H7 (cell line): ENCODE results near the gene P3H1. TPM values are rescaled to one million over a fixed set of nuclear protein-coding genes. Genes with fewer than 3 reads are reported as not detected.
A peak's percentile ranks its signal among the peaks of the same experiment; 100 is the strongest.
"Not testable (repeated sequence)": the region's sequence is repeated elsewhere in the genome, so short reads cannot be mapped to it uniquely, and the experiment has no call there.

ENCODE experiments used
- DNase-seq: peaks from one replicate; pipeline ENCODE4 v3.0.0; 2012
- H3K27me3 ChIP-seq: 2 replicates; pipeline ENCODE4 v1.6.0; 2011; ENCODE audit warnings: mild to moderate bottlenecking, low read length; ENCODE audit not compliant: control insufficient read depth, insufficient read depth
- H3K36me3 ChIP-seq: replicated peaks from 2 replicates; pipeline ENCODE4 v1.5.1; 2011; ENCODE audit warnings: low read length; ENCODE audit not compliant: control insufficient read depth, insufficient read depth
- H3K4me3 ChIP-seq: 2 replicates; pipeline ENCODE4 v1.5.1; 2011; ENCODE audit warnings: low read depth, mild to moderate bottlenecking, control low read depth, low read length, moderate library complexity; ENCODE audit not compliant: insufficient read depth
- total RNA-seq: library from RNA; depleted of rRNA; stranded (reverse); fragments of >200 nt; shearing (Covaris generic); gene quantifications from 2 replicates; pipeline ENCODE4 v1.2.3, GENCODE V29; 2014

Gene P3H1
- total RNA-seq, 1 experiment from 2014 or later = 139 TPM

DNA sequence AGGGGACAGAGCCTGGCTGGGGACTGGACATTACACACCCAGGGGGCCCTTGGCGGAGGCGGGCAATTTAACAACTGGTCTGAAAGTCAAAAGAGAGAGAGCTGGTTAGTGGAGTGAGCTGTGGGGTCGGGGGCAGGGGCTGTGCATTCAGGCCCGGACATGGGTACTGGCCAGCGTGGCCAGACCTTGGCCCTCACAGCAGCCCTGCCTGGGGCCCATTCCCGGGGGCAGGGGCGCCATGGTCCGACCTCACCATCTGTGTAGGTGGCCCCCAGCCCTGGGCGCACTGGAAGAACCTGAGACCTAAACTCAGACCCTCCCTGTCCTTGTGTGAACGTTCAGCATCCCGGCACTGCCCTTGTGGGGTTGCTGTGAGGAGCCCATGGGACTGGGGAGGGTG, 31.8 kb downstream of the P3H1 start:
- no peak for DNase-seq
- H3K36me3 ChIP-seq = no peaks in the 10 kb centered on the region
- no peak overlapping the region for H3K4me3 ChIP-seq

DNA sequence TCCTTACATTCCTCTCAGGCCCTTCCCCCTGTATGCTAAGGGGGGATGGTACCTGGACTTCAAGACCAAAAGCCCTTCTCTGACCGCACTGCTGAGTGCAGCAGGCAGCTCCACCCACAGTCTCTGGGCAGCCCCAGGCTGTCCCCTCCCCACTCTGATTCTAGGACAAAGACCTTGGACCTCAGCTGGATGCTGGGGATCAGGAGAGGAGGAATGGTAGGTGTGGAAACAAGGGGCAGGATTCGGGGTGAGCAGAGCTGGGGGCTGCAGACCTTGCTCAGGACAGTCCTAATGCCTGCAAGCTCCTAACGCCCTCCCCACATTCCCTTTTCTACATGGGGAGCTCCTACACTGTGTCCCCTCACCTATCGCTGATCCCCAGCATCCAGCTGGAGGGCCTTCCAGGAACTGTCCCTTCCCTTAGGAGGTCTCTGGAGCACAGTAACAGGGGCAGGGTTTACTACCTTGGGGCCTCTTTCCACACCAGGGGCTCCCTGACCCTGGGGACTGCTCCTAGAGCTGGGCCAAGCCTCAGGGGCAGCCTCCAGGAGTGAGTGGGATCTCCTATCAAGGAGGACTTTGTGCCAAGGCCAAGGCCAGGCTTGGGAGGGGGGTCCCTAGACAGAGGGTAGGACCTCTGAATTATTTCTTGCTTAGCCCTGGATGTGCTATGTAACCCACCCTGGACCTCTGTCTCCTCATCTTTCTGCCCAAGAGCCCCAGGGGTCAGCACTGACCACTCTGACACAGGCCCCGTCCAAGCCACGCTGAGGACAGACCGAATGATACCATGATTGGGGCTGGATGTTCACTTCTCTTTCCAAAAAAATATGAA, 32.4 kb downstream of the P3H1 start:
- DNase-seq = peak; percentile 56
- H3K36me3 ChIP-seq = no peaks in the 10 kb centered on the region
- no peak overlapping the region for H3K4me3 ChIP-seq
- no peaks in the 10 kb centered on the region for H3K27me3 ChIP-seq

More for the DNA sequence above, 31.8 kb downstream of the P3H1 start:
- no peaks in the 10 kb centered on the region for H3K27me3 ChIP-seq

DNA sequence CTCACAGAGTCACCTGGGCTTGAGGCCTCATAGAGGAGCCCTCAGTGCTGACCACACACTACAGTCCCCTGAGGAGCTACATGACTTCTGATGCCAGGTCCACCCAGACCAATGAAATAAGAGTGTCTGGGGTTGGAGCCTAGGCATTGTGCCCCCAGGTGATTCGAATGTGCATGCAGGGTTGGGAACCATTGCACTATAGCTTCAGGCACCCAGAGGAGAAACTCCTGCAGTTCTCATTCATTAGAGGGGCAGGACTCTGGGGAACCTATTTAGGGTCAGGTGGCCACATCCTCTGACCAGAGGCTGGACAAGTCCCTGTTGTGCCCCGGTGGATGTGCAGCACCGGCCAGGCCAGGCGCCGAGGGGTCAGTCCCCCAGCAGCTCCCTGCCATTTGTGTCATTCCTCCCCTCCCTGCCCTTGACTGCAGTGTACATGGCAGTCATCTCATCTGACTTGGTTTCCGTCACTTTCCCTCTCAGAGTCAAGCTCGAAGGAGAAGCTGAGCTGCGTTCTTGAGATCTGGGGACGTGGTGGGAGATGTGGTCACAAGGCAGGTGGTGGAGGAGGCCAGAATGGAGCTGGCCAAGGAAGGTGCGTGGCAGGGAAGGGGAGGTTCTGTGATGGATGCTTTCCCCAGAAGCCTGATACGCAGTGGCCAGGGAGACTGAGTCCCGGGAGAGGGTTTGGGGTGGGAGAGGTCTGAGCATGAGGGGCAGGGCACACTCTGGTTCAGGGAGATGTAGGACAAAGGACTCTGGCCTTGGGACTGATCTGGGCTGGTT, 33.2 kb downstream of the P3H1 start:
- Histone ChIP-seq H3K27me3 (no peaks in the 10 kb centered on the region), H3K4me3 (no peak overlapping the region), H3K36me3 (no peaks in the 10 kb centered on the region)
- no peak for DNase-seq

DNA sequence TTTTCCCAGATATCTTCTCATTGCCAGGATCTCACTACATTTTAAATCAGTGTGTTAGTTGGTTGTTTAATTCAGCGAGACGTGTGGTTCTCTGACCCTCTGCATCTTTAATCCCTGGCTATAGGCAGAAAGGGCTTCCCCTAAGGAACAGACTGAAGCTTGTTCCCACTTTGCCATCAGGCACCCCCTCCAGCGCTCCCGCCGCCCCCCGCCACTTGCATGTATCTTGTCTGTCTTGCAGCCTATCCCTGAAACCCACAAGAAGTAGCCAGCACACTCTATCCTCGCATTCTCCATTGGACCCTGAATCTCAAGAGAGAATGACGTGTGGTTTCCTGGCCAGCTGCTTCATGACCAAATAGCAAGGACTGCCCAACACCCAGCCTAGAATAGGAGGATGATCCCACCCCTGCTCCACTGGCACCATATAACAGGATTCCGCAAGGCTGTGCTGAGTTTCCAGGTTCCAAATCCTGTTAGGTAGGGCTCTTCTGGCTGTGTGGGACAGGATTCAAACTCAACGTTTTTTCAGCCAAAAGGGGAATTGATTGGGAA, 34.6 kb downstream of the P3H1 start:
- Histone ChIP-seq H3K4me3 (no peak overlapping the region), H3K36me3 (no peaks in the 10 kb centered on the region), H3K27me3 (no peaks in the 10 kb centered on the region)
- no peak for DNase-seq

DNA sequence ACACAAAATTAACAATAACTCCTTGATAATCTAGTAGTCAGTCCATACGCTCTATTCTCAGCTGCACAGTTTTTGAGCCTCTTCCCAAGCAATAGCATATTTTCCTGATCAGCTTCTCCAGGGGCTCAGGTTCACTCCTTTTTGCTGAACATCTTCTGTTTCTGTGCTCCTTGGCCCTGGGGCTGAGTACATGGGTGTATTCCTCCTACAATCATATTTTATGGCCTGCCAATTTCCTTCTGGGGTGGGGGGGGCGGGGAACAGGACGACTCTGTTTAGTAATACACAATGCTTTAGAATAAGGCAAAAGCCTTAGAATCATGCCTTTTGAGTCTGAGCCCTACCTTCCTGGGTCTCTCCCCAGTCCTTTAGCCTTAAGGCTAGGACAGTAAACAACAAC, 35.2 kb downstream of the P3H1 start:
- no peak for DNase-seq
- Histone ChIP-seq H3K36me3 (no peaks in the 10 kb centered on the region), H3K27me3 (no peaks in the 10 kb centered on the region), H3K4me3 (no peak overlapping the region)

DNA sequence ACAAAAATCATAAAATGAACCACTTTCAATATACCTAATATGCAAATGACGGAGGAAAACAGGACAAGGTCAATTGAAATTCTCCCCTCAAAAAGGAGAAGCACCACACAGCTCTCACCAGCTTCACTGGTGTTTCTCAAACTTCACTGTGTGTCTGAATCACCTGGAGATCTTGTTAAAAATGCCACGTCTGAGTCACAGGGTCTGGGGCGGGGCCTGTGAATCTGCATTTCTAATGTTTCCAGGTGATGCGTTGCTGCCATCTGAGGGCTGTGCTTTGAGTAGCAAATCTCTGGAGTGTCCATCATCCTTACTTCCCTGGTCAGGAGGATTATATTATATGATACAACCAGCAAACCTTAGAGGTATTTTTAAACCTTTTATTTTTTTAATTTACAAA, 35.8 kb downstream of the P3H1 start:
- no peaks in the 10 kb centered on the region for H3K27me3 ChIP-seq
- DNase-seq = peak; percentile 45

DNA sequence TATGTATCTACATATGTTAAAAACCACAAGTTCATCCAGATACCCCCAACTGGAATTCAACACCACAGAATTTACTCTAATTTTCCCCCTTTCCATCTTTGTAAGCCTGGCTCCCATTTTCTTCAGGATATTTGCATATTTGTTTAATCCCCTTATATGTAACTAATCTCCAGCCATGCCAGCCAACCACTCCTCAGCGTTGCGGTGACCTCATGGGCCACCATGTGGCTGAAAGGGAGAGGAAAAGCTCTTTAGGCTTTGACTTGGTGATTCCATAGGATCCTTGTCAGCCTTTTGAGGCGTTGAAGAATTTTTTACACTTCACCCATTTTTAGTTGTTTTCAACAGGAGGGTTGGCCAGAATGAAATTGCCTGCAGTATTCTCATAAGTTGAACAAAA, 36.8 kb downstream of the P3H1 start:
- DNase-seq = peak; percentile 59
- Histone ChIP-seq H3K27me3 (no peaks in the 10 kb centered on the region), H3K4me3 (no peak overlapping the region)

More for the DNA sequence above, 35.8 kb downstream of the P3H1 start:
- Histone ChIP-seq H3K4me3 (no peak overlapping the region), H3K36me3 (no peaks in the 10 kb centered on the region)

DNA sequence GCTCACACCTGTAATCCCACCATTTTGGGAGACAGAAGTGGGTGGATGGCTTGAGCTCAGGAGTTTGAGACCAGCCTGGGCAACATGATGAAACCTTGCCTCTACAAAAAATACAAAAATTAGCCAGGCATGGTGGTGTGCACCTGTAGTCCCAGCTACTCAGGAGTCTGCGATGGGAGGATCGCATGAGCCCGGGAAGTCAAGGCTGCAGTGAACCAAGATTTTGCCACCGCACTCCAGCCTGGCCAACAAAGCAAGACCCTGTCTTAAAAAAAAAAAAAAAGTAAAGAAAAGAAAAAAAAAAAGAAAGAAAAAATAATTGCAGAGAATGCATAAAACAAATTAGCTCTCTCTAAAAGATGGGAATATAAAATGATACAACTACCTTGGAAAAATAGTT, 41.0 kb downstream of the P3H1 start:
- H3K4me3 ChIP-seq, H3K36me3 ChIP-seq, H3K27me3 ChIP-seq, DNase-seq: not testable (repeated sequence)

More for the DNA sequence above, 36.8 kb downstream of the P3H1 start:
- H3K36me3 ChIP-seq = no peaks in the 10 kb centered on the region

DNA sequence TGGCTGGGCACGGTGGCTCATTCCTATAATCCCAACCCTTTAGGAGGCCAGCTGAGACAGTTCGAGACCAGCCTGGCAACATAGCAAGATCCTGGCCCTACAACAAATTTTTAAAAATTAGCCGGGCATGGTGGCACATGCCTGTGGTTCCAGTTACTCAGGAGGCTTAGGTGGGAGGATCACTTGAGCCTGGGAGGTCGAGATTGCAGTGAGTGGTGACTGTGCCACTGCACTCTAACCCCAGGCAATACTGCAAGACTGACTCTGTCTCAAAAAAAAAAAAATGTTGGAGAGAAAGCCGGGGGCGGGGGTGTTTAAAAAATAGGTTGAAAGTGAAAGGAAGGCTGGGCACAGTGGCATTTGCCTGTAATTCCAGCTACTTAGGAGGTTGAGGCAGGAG, 43.3 kb downstream of the P3H1 start:
- Histone ChIP-seq H3K4me3 (no peak overlapping the region), H3K36me3 (no peaks in the 10 kb centered on the region), H3K27me3 (no peaks in the 10 kb centered on the region)
- DNase-seq = no peak

DNA sequence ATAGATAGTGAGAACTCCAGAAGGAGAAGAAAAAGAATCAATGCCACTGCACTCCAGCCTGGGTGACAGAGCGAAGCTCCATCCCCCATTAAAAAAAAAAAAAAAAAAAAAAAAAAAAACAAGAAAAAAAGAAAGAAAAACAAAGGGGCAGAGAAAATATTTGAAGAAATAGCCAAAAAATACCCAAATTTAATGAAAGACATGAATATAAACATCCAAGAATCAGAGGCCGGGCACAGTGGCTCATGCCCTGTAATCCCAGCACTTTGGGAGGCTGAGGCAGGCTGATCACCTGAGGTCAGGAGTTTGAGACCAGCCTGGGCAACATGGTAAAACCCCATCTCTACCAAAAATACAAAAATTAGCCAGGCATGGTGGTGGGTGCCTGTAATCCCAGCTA, 44.4 kb downstream of the P3H1 start:
- H3K36me3 ChIP-seq, H3K4me3 ChIP-seq, DNase-seq, H3K27me3 ChIP-seq: not testable (repeated sequence)

DNA sequence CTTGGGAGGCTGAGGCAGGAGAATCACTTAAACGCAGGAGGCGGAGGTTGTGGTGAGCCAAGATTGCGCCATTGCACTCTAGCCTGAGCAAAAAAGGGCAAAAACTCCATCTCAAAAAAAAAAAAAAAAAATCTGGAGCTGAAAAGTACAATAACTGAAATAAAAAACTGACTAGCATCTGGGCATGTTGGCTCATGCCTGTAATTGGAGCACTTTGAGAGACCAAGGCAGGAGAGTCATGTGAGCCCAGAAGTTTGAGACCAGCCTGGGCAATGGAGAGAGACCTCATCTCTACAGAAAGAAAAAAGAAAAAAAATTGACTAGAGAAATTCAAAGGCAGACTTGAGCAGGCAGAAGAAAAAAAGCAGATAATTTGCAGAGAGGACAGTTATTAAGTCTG, 44.9 kb downstream of the P3H1 start:
- Histone ChIP-seq H3K36me3 (no peaks in the 10 kb centered on the region), H3K4me3 (no peak overlapping the region), H3K27me3 (no peaks in the 10 kb centered on the region)
- DNase-seq = no peak

DNA sequence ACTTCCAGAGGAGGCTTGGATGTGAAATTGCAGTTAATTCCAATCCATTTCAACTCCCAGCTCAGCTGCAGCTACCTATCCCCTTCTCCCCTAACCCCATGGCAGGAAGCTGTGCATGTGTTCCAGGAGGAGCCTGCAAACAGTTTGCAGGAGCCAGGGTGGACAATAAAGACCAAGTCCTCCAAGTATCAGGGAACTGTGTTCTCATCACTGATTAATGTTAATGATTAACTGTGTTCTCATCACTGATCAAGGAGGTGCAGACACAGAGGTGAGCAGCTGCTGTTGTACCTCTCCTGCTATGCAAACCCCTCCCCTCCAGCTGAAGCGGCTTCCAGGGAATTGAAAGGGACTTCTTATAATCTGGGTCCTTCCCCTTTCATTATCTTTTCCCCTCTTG, 46.0 kb downstream of the P3H1 start:
- Histone ChIP-seq H3K27me3 (no peaks in the 10 kb centered on the region), H3K4me3 (no peak overlapping the region), H3K36me3 (no peaks in the 10 kb centered on the region)
- no peak for DNase-seq

DNA sequence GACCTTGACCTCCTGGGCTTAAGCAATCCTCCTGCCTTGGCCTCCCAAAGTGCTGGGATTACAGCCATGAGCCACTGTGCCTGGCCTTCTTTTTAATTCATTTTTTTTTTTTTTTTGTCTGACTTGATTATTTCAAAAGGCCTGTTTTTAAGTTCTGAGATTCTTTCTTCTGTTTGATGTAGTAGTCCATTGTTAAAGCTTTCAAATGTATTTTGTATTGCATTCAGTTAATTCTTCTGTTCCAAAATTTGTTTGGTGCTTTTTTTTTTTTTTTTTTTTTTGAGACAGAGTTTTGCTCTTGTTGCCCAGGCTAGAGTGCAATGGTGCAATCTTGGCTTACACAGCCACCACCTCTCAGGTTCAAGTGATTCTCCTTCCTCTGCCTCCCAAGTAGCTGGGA, 52.4 kb downstream of the P3H1 start:
- not testable (repeated sequence) for H3K27me3 ChIP-seq, H3K36me3 ChIP-seq, DNase-seq, H3K4me3 ChIP-seq

DNA sequence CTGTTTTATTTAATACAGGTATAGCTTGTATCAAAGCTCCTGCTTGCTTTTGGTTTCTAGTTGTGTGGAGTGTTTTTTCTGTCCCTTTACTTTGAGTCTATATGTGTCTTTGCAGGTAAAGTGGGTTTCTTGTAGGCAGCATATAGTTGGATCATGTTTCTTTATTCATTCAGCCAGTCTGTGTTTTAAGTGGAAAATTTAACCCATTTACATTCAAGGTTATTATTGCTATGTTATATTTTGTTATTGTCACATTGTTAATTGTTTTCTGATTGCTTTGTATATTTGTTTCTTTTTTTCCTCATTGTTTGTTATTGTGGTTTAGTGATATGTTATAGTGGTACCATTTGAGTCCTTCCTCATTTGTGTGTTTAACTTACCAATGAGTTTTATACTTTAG, 53.5 kb downstream of the P3H1 start:
- H3K36me3 ChIP-seq = no peaks in the 10 kb centered on the region; the same call in 1 of the 2 replicates
- H3K4me3 ChIP-seq = no peak overlapping the region
- no peak for DNase-seq
- no peaks in the 10 kb centered on the region for H3K27me3 ChIP-seq

DNA sequence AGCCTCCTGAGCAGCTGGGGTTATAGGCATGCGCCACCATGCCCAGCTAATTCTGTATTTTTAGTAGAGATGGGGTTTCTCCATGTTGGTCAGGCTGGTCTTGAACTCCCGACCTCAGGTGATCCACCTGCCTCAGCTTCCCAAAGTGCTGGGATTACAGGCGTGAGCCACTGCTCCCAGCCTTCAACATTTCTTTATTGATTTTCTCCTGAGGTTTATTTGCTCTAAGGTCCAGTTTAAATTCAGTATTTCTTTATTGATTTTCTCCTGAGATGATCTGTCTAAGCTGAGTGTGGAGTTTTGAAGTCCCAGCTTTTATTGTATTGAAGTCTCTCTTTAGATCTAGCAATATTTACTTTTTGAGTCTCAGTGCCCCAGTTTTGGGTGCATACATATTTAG, 54.0 kb downstream of the P3H1 start:
- not testable (repeated sequence) for DNase-seq, H3K36me3 ChIP-seq, H3K27me3 ChIP-seq

More for the DNA sequence above, 54.0 kb downstream of the P3H1 start:
- H3K4me3 ChIP-seq = not testable (repeated sequence)
